ENCODE data around the gene UCP2. TPM values are rescaled to one million over a fixed set of nuclear protein-coding genes. Genes with fewer than 3 reads are reported as not detected.

Gene UCP2
- total RNA-seq, 3 donors from 2014 or later (not counting 1 experiment from before 2014, with no cell fraction given) = 463 to 946 (median 562) TPM

GRCh38 chr11:73975479-73975757 lies 7.2 kb downstream of the UCP2 start:
- peak overlapping the region; percentile 97 to 99 for H3K27ac Mint-ChIP-seq
- H3K4me3 ChIP-seq (ENCODE audit: low read length) = no peak overlapping the region
- H3K27me3 ChIP-seq (ENCODE audit: control insufficient read depth, insufficient read depth, low read length) = no peaks in the 10 kb centered on the region
- peak overlapping the region; percentile 81 for H3K4me3 Mint-ChIP-seq
- ATAC-seq (no peak), DNase-seq (peak in 1 of 2 donors; percentile 5)
- peaks cover 99% of the 10 kb centered on the region for H3K4me1 ChIP-seq (ENCODE audit: control insufficient read depth, insufficient read depth, low read length)
- intact Hi-C loops (cut with micrococcal nuclease) = no loop called here
- H3K36me3 ChIP-seq (ENCODE audit: control insufficient read depth, insufficient read depth, low read length) = peaks cover 60% of the 10 kb centered on the region
- peaks cover 23% of the 10 kb centered on the region for H3K36me3 Mint-ChIP-seq
- H3K27me3 Mint-ChIP-seq (ENCODE audit: low read depth in 2 of 2) = no peaks in the 10 kb centered on the region
- H3K27ac ChIP-seq (ENCODE audit: low read length) = peak overlapping the region; percentile 12
- H3K9me3 ChIP-seq (ENCODE audit: control insufficient read depth, insufficient read depth, low read length) = no peaks in the 10 kb centered on the region
- no peaks in the 10 kb centered on the region for H3K9me3 Mint-ChIP-seq
- TF ChIP-seq CTCF (IDR thresholded peaks at IDR 0.05) = no peak
- WGBS (ENCODE audit: insufficient coverage) = 81% methylated on average over 6 of the region's 6 CpGs
- H3K4me1 Mint-ChIP-seq = peaks cover 76 to 96% of the 10 kb centered on the region in 2 donors

- Mint-ChIP-seq H3K9me3 (no peaks in the 10 kb centered on the region), H3K4me1 (peaks cover 75 to 96% of the 10 kb centered on the region in 2 donors), H3K27me3 (ENCODE audit: low read depth in 2 of 2) (no peaks in the 10 kb centered on the region), H3K4me3 (peak overlapping the region; percentile 81), H3K36me3 (peaks cover 23% of the 10 kb centered on the region), H3K27ac (peak overlapping the region; percentile 97 to 99)
- H3K27me3 ChIP-seq (ENCODE audit: control insufficient read depth, insufficient read depth, low read length) = no peaks in the 10 kb centered on the region
- WGBS (ENCODE audit: insufficient coverage) = 92% methylated on average over 13 of the region's 13 CpGs
- peaks cover 99% of the 10 kb centered on the region for H3K4me1 ChIP-seq (ENCODE audit: control insufficient read depth, insufficient read depth, low read length)
- intact Hi-C loops (cut with micrococcal nuclease) = no loop called here
- no peak for TF ChIP-seq CTCF (IDR thresholded peaks at IDR 0.05)
- peaks cover 60% of the 10 kb centered on the region for H3K36me3 ChIP-seq (ENCODE audit: control insufficient read depth, insufficient read depth, low read length)
- DNase-seq (peak in 1 of 2 donors; percentile 17), ATAC-seq (no peak)
- no peak overlapping the region for H3K4me3 ChIP-seq (ENCODE audit: low read length)
- H3K9me3 ChIP-seq (ENCODE audit: control insufficient read depth, insufficient read depth, low read length) = no peaks in the 10 kb centered on the region
- H3K27ac ChIP-seq (ENCODE audit: low read length) = peak overlapping the region; percentile 39
Observed at GRCh38 chr11:73974604-73975478, 7.8 kb downstream of the UCP2 start.

GRCh38 chr11:73972620-73973449 lies 9.8 kb downstream of the UCP2 start:
- TF ChIP-seq CTCF (IDR thresholded peaks at IDR 0.05) = no peak
- ATAC-seq = no peak
- DNase-seq = peak in 1 of 2 donors; percentile 28
- peak overlapping the region; percentile 73 for H3K4me3 Mint-ChIP-seq
- no peaks in the 10 kb centered on the region for H3K9me3 ChIP-seq (ENCODE audit: control insufficient read depth, insufficient read depth, low read length)
- WGBS (ENCODE audit: insufficient coverage) = 77% methylated on average over 11 of the region's 11 CpGs
- H3K27ac Mint-ChIP-seq = peak overlapping the region; percentile 97 to 99
- no peaks in the 10 kb centered on the region for H3K9me3 Mint-ChIP-seq
- H3K4me3 ChIP-seq (ENCODE audit: low read length) = no peak overlapping the region
- H3K36me3 Mint-ChIP-seq = peaks cover 23% of the 10 kb centered on the region
- H3K36me3 ChIP-seq (ENCODE audit: control insufficient read depth, insufficient read depth, low read length) = peaks cover 40% of the 10 kb centered on the region
- intact Hi-C loops (cut with micrococcal nuclease) = no loop called here
- peaks cover 99% of the 10 kb centered on the region for H3K4me1 ChIP-seq (ENCODE audit: control insufficient read depth, insufficient read depth, low read length)
- peaks cover 76 to 93% of the 10 kb centered on the region in 2 donors for H3K4me1 Mint-ChIP-seq
- no peaks in the 10 kb centered on the region for H3K27me3 Mint-ChIP-seq (ENCODE audit: low read depth in 2 of 2)
- H3K27ac ChIP-seq (ENCODE audit: low read length) = peak overlapping the region; percentile 44
- H3K27me3 ChIP-seq (ENCODE audit: control insufficient read depth, insufficient read depth, low read length) = no peaks in the 10 kb centered on the region

Measured in natural killer cell (primary cell).